SW 1271 (cell line): Measurements from ENCODE around the gene LMNA.
"Not testable (repeated sequence)": the region's sequence is repeated elsewhere in the genome, so short reads cannot be mapped to it uniquely, and the experiment has no call there.

Source experiments
- DNase-seq, 2 experiments: peaks; one replicate each; lab custom pipeline; 2025; lab: John Stamatoyannopoulos, UW

Gene LMNA

DNA sequence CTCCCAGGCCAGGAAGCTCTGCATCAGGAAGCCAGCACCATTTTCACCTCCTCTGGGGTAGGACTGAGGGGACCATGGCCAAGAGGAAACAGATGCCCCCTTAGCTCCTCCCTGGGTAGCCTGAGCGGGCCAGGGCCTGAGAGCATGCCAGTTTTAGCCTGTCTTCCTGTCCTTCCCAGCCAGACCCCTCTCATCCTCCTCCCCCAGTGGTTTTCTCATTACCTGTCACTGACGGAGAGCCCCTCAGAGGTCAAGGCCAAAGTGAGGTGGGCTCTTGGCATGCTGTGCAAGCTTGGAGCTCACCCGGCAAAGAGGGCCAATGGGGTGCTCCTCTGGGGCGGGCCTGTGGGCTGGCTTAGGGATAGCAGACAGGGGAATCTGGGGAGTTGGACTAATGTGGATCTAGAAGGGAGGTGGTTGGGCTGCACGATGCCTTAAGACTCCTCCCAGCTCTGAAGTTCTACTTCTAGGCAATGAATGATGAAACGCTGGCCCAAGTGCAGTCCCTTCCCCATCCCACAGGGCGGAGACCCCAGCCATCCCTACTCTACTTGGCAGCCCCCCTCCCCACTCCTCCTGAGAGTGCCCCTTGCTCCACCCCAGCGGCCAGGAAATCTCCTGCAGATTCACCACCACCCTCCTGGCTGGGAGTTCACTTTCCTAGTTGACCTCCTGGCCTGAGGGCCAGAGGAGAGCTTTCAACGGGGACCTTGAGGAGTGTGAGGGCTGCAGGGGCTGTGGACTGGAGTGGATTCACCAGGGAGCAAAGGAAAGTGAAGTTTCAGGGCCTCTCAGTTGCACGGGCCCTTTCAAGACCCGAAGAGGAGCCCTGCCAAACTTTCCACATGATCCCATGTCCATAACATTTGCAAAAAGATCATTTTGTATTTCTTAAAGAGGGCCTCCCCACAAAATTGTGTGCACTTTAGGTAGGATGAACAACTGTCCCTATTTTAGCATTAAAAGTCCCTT, 9.4 kb upstream of the LMNA start:
- no peak for DNase-seq

DNA sequence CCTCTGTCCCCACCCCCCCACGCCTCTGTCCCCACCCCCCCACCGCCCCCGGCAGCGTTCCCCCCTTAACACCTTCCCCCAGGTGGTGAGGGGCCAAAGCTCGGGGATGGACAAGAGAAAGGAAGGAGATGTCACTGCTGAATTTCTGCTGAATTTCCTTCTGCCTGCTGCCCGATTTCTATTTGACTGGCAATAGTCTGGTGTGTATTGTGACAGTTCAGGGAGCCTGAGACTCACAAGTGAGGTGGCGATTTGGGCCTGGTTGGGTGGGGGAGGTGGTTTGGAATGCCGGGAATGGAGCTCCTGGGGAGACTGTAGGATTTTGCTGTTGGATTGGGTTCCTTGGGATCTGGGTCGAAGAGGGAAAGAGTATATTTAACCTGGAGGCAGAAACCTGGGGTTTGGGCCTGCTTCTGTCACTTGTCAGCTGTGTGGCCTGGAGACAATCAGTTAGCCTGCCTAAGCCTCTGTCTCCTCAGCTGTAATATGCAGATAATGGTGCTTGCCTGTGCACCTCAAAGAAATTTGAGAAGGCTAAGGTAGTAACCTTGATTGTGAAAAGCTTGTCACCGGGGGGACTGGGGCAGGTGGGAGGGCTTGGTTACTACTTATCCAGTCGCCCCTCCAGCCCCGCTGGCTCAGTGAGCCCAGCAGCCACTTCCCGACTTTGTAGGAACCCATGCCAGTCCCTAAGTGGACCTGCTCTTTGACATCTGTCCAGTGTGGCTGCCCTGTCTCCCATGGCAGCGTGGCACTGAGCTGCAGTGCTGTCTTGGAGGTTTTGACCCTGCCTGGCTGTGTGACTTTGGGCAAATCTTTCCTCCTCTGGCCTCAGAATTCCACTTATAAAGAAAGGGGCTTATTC, 7.7 kb upstream of the LMNA start:
- no peak for DNase-seq

DNA sequence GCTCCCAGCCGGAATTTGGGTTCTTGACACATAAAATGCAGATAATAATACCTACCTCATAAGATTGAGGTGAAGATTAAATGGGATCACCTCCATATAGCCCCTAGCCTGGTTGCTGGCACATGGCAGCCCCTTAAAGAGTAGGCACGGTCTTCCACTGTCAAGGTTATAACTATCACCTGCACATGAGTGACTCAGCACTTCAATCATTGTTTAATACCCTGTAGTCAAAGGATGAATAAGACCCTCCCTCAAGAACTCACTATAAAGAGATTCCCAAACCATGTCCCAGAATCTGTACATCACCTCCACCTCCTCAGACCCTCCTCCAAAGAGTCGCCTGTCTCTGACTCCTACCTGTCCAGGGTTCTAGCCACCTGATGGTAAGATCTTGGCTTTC, 6.5 kb upstream of the LMNA start:
- no peak for DNase-seq

DNA sequence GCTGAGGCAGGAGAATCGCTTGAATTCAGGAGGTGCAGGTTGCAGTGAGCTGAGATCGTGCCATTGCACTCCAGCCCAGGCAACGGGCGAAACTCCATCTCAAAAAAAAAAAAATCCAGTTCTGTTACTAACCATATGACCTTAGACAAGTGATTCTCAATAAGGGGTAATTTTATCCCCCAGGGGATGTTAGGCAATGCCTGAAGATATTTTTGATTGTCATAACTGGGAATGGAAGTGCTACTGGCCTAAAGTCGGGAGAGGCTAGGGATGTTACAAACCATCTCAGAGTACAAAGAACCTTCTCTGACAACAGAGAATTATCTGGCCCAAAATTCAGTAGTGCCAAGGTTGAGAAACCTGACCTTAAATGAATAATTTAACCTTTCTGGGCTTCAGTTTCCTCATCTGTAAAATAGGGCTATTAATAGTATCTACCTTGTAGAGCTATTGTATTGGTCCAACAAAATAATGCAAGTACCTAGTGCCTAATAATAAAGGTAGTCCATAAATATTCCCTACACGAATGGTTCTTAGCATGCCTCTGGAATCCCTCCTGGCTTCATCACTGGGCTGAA, 5.8 kb upstream of the LMNA start:
- no peak for DNase-seq

DNA sequence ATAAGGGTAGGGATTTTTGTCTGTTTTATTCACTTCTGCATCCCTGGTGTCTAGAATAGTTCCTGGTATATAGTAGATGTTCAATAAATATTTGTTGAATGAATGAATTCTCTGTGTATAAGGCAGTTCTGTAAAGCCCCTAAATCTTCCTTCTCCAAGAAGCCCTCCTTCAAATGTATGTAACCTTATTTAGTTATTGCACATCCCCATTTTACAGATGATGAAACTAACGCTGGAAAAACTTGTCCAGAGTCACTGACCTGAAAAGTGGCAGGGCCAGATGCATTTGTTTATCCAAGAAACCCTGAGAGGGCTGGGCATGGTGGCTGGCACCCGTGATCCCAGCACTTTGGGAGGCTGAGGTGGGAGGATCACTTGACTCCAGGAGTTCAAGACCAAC, 4.3 kb upstream of the LMNA start:
- DNase-seq = no peak

DNA sequence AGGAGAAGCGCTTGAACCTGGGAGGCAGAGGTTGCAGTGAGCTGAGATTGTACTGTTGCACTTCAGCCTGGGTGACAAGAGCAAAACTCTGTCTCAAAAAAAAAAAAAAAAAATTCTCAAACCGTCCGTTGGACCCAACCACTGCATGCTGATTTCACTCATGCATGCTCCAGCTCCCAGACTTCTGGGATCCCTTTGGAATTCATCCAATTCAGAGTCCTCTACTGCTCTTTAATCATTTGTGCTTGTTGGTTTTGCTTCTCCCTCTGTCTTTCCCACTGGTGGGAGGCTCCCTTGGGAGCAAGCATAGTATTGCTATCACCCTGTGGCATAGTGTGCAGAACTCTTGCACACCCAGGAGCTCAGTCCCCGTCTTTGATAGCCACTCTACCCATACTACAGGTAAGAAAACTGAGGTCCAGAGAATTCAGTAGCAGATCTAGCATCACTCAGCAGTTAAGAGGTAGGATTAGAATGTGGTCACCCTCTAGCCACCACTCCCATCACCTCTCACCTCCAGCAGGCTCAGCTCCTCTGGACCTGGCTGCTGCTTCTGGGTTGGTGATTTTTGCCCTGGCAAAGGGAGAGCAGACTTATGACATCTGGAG, 3.1 kb upstream of the LMNA start:
- DNase-seq = no peak

DNA sequence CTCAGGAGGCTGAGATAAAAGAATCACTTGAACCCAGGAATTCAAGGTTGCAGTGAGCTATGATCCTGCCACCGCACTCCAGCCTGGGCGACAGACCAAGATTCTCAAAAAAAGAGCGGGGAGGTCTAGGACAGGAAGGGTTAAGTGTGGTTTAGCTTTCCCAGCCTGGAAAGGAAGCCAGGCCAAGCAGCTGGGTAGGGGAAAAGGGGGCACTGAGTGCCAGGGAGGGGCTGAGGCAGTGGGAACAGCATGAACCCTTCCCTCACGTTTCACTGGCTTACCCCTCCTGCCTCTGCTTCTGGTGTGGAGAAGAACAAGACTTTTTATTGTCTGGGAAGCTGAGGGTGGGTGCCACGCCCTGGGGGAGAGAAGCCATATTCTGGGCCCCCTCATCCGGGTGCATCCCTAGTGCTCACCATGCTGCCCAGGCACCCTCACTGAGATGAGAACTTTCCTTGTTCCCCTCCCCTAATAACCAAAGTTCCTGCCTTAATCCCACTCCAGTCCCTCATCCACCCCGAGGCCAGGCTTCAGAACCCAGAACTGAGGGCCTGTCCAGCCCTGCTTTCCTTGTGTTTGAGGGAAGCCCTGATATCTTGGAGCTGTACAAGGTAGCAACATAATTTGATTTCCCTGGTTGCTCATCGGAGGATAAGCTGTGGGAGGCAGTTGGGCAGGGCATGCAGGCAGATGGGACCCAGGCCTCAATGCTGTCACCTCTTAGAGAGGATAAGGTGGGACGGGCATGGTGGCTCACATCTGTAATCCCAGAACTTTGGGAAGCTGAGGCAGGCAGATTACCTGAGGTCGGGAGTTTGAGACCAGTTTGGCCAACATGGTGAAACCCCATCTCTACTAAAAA, 2.0 kb upstream of the LMNA start:
- no peak for DNase-seq

DNA sequence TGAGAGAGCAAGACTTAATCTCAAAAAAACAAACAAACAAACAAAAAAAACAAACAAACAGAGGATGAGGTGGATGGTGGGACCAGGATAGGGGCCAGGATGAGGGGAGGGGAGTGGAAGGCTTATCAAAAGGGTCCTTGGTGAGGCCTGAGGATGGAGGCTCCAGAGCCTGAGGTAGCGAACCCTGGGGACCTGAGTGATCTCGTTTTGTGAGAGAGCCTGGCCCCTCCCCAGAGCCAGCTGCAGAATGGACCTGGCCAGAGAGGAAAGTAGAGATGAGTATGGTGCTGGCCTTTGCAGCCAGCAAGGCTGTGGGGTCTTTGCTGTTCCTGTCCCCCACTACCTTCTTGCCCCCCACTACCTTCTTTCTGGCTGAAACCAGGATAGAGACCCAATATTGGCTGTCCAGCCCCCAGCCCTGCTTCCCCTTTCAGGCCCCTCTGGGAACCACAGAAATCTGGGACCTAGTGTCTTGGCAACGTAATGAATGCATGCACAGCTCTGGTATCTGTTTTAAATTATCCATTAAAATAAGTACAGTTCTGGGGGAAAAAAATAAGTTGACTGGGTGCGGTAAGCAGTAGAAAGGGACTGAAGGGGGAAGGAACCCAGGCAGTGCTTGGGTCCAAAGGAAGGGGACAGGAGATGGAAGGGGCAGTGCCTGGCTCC, 1.1 kb upstream of the LMNA start:
- DNase-seq = no peak

DNA sequence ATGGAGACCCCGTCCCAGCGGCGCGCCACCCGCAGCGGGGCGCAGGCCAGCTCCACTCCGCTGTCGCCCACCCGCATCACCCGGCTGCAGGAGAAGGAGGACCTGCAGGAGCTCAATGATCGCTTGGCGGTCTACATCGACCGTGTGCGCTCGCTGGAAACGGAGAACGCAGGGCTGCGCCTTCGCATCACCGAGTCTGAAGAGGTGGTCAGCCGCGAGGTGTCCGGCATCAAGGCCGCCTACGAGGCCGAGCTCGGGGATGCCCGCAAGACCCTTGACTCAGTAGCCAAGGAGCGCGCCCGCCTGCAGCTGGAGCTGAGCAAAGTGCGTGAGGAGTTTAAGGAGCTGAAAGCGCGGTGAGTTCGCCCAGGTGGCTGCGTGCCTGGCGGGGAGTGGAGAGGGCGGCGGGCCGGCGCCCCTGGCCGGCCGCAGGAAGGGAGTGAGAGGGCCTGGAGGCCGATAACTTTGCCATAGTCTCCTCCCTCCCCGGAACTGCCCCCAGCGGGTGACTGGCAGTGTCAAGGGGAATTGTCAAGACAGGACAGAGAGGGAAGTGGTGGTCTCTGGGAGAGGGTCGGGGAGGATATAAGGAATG, 505 bp downstream of the LMNA start:
- no peak for DNase-seq

DNA sequence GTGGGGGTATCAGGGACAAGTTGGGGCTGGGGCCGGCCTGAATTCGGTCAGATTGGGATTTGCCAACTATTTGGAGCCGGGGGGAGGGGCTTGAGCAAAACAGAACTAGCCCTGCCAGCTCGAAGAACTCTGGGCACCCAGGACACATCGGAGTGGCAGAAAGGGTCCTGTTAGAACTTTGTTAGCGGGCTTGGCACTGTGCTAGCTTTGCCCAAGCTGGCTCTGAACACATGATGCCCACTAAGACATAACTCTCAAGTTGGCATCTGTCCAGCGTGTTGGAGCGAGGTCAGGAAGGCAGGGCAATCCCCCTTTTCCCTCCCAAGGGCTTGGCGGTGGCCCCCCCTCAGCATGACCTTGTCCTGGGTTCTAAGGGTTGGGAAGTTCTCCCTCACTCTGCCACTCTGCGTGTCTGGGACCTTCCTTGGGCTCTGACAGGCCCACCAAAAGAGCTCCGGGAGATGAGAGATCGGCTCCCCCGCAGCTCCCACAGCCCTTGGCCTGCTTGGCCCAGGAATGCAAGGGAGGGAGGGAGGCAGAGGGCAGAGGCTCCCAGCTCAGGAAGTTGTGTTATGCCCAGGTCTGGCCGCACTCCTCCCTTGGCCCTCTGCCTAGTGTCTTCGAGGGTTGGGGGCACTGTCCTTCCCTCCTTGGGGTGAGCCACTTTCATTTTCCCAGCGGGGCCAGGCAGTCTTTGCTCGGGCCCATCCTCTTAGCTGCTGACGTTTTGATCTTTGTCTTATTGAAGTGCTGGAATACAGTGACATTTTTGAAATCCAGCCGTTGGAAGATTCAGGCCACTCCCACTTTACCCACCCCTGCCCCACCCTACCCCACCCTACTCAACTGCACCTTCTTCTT, 1.2 kb downstream of the LMNA start:
- peak in 1 of 2 experiments; percentile 65 for DNase-seq

DNA sequence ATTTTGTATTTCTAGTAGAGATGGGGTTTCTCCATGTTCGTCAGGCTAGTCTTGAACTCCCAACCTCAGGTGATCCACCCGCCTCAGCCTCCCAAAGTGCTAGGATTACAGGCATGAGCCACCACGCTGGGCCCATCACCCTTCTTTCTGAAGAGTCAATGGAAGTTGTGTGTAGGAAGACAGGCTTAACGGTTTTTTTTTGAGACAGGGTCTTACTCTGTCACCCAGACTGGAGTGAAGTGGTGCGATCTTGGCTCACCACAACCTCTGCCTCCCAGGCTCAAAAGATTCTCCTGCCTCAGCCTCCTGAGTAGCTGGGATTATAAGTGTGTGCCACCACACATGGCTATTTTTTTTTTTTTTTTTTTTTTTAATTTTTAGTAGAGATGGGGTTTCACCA, 2.2 kb downstream of the LMNA start:
- not testable (repeated sequence) for DNase-seq

DNA sequence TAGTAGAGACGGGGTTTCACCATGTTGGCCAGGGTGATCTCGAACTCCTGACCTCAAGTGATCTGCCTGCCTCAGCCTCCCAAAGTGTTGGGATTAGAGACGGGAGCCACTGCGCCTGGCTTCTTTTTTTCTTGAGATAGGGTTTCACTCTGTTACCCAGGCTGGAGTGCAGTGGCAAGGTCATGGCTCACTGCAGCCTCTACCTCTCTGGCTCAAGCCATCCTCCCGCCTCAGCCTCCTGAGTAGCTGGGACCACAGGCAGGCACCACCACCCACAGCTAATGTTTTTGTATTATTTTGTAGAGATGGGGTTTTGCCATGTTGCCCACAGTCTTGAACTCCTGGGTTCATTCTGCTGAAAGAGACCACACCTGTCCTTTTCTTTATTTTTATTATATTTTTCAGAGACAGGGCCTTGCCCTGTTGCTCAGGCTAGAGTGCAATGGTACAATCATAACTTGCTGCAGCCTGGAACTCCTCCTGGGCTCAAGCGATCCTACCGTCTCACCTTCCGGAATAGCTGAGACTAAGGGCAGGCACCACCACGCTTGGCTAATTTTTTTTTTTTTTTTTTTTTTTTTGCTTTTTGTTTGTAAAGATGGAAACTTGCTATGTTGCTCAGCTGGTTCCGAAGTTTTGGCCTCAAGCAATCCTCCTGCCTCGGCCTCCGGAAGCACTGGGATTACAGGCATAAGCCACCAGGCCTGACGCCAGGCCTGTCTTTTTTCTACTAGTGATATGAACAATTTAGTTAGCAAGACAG, 3.1 kb downstream of the LMNA start:
- no peak for DNase-seq

DNA sequence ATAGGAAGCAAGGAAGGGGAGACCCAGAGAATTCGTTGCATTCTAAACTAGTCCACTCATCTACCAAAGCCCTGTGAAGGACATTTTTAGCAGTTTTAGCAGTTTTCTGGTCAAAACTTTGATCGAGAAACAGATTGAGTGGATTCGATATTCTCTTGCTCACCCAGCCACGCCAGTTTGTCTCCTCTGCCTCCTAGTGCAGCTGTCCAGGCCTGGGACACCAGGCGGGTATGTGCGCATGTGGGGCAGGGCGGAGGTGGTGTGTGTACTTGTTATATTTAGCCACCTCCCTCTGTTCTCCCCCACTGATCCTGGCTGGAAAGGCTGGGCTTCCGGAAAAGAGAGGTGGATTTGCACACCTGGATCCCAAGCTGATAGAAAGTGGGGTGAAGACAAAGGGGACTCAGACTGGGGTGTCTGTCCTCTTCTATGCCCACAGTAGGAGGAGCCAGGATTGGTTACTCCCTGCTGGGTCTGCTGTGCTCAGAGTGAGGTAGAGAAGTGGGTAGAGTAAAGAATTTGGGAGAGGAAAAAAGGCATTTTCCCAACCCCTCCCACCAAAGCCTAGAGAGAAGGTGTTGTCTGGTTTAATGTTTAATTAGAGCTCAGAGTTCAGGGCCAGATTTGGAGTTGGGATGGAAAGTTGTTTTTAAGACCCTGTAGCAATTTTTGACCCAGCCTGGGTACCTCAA, 3.8 kb downstream of the LMNA start:
- peak in 1 of 2 experiments; percentile 19 for DNase-seq

DNA sequence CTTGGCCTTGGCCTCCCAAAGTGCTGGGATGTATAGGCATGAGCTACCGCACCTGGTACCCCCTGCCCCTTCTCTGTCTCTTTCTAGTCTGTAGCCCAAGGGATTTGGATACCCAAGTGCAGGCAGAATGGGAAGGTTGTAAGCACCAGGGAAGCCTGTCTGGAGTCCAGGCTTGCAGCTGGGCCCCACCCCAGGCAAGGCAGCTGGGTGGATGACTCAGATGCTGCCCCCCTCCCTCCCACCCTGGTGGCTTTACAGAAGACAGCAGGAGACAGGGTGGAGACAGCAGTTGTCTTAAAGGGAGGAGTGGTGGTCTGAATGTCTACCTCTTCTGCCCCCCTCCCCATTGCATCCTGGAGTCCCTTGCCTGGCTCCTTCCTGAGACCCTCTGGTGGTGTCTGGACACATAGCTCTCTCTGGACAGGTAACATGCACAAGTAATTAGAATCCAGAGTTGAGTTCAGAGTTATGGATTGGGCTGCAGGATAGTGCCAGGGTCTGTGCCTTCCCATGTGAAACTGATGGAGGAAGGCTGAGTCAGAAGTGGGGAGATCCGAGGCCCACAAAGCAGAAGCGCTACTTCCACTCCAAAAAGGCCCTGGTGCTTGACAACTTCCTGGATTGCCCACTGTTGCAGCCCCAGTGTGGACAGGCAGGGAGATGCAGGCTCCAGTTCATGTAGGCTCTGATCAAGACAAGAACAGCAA, 5.1 kb downstream of the LMNA start:
- DNase-seq = peak in 1 of 2 experiments; percentile 32

DNA sequence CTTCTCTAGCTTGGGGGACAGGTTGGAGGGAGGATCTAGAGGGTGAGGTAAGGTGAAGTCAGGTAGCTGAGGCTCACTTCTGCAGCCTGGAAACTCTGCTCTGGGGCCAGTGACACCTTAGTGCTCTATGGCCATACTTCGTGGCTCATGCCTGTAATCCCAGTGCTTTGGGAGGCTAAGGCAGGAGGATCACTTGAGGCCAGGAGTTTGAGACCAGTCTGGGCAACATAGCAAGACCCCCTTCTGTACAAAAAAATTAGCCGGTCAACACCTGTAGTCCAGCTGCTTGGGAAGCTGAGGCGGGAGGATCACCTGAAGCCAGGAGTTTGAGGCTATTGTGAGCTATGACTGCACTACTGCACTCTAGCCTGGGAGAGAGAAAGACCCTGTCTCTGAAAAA, 5.8 kb downstream of the LMNA start:
- DNase-seq = no peak

DNA sequence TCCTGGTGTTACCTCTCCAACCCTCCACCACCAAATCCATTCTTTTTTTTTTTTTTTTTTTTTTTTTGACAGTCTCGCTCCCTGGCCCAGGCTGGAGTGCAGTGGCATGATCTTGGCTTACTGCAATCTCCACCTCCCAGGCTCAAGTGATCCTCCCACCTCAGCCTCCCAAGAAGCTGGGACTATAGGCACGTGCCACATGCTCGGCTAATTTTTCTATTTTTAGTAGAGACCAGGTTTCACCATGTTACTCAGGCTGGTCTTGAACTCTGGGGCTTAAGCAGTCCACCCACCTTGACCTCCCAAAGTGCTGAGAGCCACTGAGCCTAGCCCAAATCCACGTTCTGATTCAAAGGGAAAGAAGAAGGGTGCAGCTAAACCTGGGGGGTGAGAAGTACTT, 6.5 kb downstream of the LMNA start:
- not testable (repeated sequence) for DNase-seq

DNA sequence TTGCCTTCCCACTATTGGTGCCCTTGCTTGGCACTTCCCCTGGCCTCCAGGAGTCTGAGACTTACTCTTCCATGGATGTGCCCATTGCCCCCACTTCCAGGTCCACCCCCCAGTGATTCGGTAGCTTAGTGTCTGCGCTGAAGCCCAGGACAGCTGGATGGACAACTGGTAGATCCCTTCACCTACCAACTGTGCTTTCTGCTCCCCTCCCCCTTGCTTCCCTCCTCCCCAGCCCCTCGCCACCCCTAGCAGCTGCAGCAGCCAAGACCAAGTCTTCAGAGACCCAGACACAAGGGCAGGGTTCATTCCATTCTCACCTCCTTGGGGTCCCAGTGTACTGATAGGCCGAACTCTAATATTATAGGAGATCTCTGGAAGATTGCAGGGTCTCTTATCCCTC, 6.9 kb downstream of the LMNA start:
- DNase-seq = no peak
